Fibroblast of pulmonary artery (primary cell): ENCODE measurements around the gene RBP5.

ENCODE experiments used
- DNase-seq: peaks from one replicate; pipeline ENCODE4 v3.0.0-alpha.2; 2010; ENCODE audit warnings: low read depth
- H3K4me3 ChIP-seq: replicated peaks from 2 replicates; pipeline ENCODE4 v1.5.1; 2011; ENCODE audit warnings: low read depth, mild to moderate bottlenecking, control low read depth, low read length, moderate library complexity
- TF ChIP-seq, protein P1 (sequence below): IDR thresholded peaks from 2 replicates; pipeline ENCODE4 v1.5.1; 2011; ENCODE audit warnings: mild to moderate bottlenecking, control low read depth, low read length, inconsistent platforms; ENCODE audit errors: missing control alignments

The RBP5 gene

GRCh38 chr12:7128681-7129286 is at the start of gene RBP5:
Gene RBP5, minus strand, starts transcription at chr12:7128889. Its CDS starts 114 bp downstream, at chr12:7128775.
- peak within 1 kb of the TSS; percentile 82 for H3K4me3 ChIP-seq
- DNase-seq, result no peak
- TF ChIP-seq, protein P1, sequence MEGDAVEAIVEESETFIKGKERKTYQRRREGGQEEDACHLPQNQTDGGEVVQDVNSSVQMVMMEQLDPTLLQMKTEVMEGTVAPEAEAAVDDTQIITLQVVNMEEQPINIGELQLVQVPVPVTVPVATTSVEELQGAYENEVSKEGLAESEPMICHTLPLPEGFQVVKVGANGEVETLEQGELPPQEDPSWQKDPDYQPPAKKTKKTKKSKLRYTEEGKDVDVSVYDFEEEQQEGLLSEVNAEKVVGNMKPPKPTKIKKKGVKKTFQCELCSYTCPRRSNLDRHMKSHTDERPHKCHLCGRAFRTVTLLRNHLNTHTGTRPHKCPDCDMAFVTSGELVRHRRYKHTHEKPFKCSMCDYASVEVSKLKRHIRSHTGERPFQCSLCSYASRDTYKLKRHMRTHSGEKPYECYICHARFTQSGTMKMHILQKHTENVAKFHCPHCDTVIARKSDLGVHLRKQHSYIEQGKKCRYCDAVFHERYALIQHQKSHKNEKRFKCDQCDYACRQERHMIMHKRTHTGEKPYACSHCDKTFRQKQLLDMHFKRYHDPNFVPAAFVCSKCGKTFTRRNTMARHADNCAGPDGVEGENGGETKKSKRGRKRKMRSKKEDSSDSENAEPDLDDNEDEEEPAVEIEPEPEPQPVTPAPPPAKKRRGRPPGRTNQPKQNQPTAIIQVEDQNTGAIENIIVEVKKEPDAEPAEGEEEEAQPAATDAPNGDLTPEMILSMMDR, result no peak

- no peak for DNase-seq
- H3K4me3 ChIP-seq, result no peak overlapping the region
- TF ChIP-seq, protein P1, result no peak
Observed at GRCh38 chr12:7178481-7178880, 49.8 kb upstream of the RBP5 start.

DNA sequence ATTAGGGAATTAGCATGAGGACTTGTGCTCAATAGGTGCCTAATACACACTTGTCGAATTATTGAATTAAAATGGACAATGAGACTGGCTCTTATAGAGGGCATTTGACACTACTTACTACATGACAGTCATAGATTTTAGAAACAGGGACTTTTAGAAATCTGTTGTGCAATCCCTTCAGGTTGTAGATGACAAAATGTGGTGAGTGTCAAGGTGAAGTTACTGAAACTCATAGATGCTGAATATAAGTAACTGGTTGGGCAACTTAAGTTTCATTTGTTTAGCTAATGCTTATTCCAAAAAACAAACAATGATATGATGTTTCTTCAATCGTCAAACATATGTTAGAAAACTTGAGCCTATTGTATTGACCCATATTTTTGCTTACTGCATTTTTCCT is 47.9 kb upstream of the RBP5 start:
- TF ChIP-seq, protein P1, result no peak
- no peak for DNase-seq
- H3K4me3 ChIP-seq, result no peak overlapping the region

DNA sequence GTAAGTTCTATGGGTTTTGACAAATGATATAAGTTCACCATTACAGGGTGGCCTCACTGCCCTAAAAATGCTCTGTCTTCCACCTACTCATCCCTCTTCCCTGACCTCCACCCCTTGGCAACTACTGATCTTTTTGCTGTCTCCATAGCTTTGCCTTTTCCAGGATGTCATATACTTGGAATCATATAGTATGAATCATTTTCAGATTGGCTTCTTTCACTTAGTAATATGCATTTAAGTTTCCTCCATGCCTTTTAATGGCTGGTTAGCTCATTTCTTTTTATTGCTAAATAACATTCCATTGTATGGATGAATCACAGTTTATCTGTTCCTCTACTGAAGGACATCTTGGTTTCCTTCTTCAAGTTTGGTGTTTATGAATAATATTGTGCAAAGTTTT is 46.8 kb upstream of the RBP5 start:
- TF ChIP-seq, protein P1, result no peak
- peak; percentile 57 for DNase-seq
- no peak overlapping the region for H3K4me3 ChIP-seq

- TF ChIP-seq, protein P1, result no peak
- no peak for DNase-seq
- no peak overlapping the region for H3K4me3 ChIP-seq
Observed at GRCh38 chr12:7171854-7172253, 43.2 kb upstream of the RBP5 start.

DNA sequence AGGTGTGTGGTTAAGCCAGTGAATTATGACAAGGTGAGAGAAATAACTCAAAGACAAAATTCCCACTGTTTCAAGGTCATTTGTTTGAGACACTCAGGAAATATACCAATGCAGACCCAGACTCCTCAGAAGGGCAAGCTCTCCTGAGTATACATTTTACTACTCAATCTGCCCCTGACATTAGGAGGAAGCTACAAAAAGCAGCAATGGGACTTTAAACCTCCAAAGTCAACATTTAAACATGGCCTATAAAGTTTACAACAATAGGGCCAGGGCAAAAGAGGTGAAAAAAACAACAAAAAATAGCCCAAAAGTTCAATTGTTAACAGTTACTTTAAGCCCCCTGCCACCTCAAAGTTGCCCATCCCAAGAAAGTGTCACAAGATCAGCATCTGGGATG is 41.3 kb upstream of the RBP5 start:
- no peak overlapping the region for H3K4me3 ChIP-seq
- TF ChIP-seq, protein P1, result no peak

GRCh38 chr12:7162691-7163114 is 34.0 kb upstream of the RBP5 start:
- peak; percentile 16 for DNase-seq
- TF ChIP-seq, protein P1, result peak; percentile 54
- H3K4me3 ChIP-seq, result no peak overlapping the region

More for the DNA sequence above, 41.3 kb upstream of the RBP5 start:
- DNase-seq, result no peak
